Measurements from ENCODE around the gene VCX. TPM values are rescaled to one million over a fixed set of nuclear protein-coding genes. Genes with fewer than 3 reads are reported as not detected.

Gene VCX
- total and polyA plus RNA-seq, 2 donors (not counting 3 experiments of a cell fraction or from before 2014, with no cell fraction given), result not detected

GRCh38 chrX:7872042-7872441 lies 29.1 kb downstream of the VCX start:
- ChIA-PET POLR2A (no interaction called here), CTCF (no interaction called here)
- TF ChIP-seq CTCF (IDR thresholded peaks at IDR 0.05; ENCODE audit: extremely low read depth in 1 of 2, insufficient read depth in 1 of 2, low read depth in 1 of 2, low read length in 2 of 2) (no peak), POLR2A (IDR thresholded peaks at IDR 0.05; ENCODE audit: low read depth, low read length) (no peak), GATA2 (IDR thresholded peaks at IDR 0.05; ENCODE audit: insufficient read depth, insufficient read length, low read depth, low read length) (no peak), JUN (IDR thresholded peaks at IDR 0.05; ENCODE audit: borderline replicate concordance, insufficient read depth, insufficient read length, low read depth) (no peak), FOS (IDR thresholded peaks at IDR 0.05; ENCODE audit: borderline replicate concordance, insufficient read depth, low read length) (no peak), MAX (IDR thresholded peaks at IDR 0.05; ENCODE audit: insufficient read depth, insufficient read length) (no peak), MYC (IDR thresholded peaks at IDR 0.05; ENCODE audit: low read depth, low read length) (no peak), EZH2 (IDR thresholded peaks at IDR 0.05; ENCODE audit: borderline replicate concordance, low read depth, low read length, severe bottlenecking) (no peak), POLR2AphosphoS5 (IDR thresholded peaks at IDR 0.05; ENCODE audit: insufficient read depth, low read depth, low read length) (no peak)
- FAIRE-seq, result no peak
- no peaks in the 10 kb centered on the region for H3K9me1 ChIP-seq (replicated peaks; ENCODE audit: control insufficient read depth, extremely low read depth, insufficient read depth, low read length)
- intact Hi-C loops (cut with micrococcal nuclease) (no loop called here), dilution Hi-C loops (cut with MboI; ENCODE audit: extremely low pct_ligation_motif_present, low sequenced_read_pairs) (no loop called here)
- no peaks in the 10 kb centered on the region for H3K27me3 ChIP-seq (ENCODE audit: control insufficient read depth in 2 of 2, insufficient read depth in 2 of 2, low read length in 2 of 2)
- no TSS peak for BruUV-seq (replicated peaks)
- H3K4me1 ChIP-seq (ENCODE audit: control insufficient read depth, extremely low read depth, insufficient read depth, low read length), result no peaks in the 10 kb centered on the region
- H3K4me3 ChIP-seq (replicated peaks in 1 of 3; ENCODE audit: insufficient read depth in 1 of 3, low read depth in 1 of 3, low read length in 3 of 3), result no peak overlapping the region
- H2AFZ ChIP-seq (ENCODE audit: low read depth, low read length), result no peak overlapping the region
- no peak overlapping the region for H3K4me2 ChIP-seq (ENCODE audit: insufficient read depth, low read length)
- no peak for DNase-seq (ENCODE audit: low read depth, low spot score)
- no peak overlapping the region for H3K9ac ChIP-seq (replicated peaks; ENCODE audit: extremely low read depth, insufficient read depth, low read length)
- no peaks in the 10 kb centered on the region for H3K9me3 ChIP-seq (replicated peaks; ENCODE audit: control insufficient read depth, insufficient read depth, low read length)
- H3K79me2 ChIP-seq (ENCODE audit: control insufficient read depth, insufficient read depth, low read length), result no peaks in the 10 kb centered on the region
- no peak overlapping the region for H3K27ac ChIP-seq (ENCODE audit: insufficient read depth, low read depth, low read length)
- no peaks in the 10 kb centered on the region for H4K20me1 ChIP-seq (replicated peaks; ENCODE audit: control insufficient read depth, extremely low read depth, insufficient read depth, low read length)
- no peaks in the 10 kb centered on the region for H3K36me3 ChIP-seq (ENCODE audit: control insufficient read depth in 2 of 2, extremely low read depth in 1 of 2, insufficient read depth in 2 of 2, low read length in 2 of 2)

All from endothelial cell of umbilical vein (primary cell).